NB4 (cell line): ENCODE data around the gene TECPR1.

Experiments
- CTCF ChIP-seq: IDR thresholded peaks from one replicate; pipeline ENCODE4 v1.5.1; 2012; ENCODE audit warnings: low read depth, low read length
- MAX ChIP-seq: IDR thresholded peaks from 2 replicates; pipeline ENCODE4 v1.6.1; 2011; ENCODE audit warnings: low read depth, low read length
- POLR2A ChIP-seq: IDR thresholded peaks from 2 replicates; pipeline ENCODE4 v1.6.1; 2011; ENCODE audit warnings: mild to moderate bottlenecking; ENCODE audit not compliant: insufficient read length; ENCODE audit errors: extremely low read depth

DNA sequence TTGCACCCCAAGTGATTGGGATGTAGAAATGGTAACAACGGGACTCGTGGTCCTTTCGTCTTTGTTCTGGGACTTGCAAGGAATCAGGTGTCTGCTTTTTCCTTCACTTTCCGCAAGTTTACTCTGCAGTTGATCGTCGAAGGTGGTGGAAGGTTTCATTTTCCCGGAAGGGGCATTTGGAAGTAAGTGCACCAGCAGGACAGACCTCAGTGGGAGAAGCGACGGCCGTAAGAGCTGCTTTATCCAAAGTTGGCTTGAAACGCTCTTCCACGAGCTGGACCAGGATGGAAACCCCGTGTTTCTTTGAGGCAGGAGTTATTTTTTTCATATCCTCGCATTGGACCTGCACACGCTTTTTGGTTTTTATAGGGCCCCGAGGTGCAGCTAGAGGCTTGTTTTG lies 30.7 kb upstream of the TECPR1 start:
- TF ChIP-seq POLR2A (no peak), CTCF (no peak), MAX (no peak)
